GM21619 (cell line): ENCODE results near the gene PACSIN2.
"Not testable (repeated sequence)": the region's sequence is repeated elsewhere in the genome, so short reads cannot be mapped to it uniquely, and the experiment has no call there.

ENCODE experiments used
- ATAC-seq: cut with Tn5 transposase; IDR thresholded peaks from one replicate; pipeline ENCODE4 v1.9.1; 2021; ENCODE audit not compliant: unreplicated experiment

Gene PACSIN2

GRCh38 chr22:42967005-42967404 is 47.9 kb downstream of the PACSIN2 start:
- ATAC-seq, result no peak

DNA sequence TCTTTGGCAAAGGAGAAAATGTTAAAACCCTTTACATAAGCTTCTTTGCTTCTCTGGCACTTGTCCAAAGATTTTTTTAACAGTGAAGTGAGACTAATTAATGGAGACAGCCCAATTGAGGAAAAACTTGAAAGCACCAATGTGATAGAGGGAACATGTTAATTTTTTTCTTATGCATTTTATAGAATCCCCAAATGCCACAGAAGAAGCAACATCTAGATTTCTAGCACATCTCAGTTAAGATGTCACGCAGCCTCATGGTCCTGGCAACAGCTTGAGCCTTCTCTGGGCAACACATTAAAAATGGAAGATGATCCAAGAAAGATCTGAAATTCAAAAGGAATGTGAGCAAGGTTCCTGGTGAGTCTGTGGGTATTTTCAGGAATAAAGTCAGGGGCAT is 48.5 kb downstream of the PACSIN2 start:
- no peak for ATAC-seq

GRCh38 chr22:42964994-42965699 is 49.8 kb downstream of the PACSIN2 start:
- no peak for ATAC-seq

- no peak for ATAC-seq
Observed at GRCh38 chr22:42963231-42963595, 51.7 kb downstream of the PACSIN2 start.

GRCh38 chr22:42962295-42963230 is 52.4 kb downstream of the PACSIN2 start:
- no peak for ATAC-seq

- ATAC-seq, result no peak
Observed at GRCh38 chr22:42961810-42962209, 53.1 kb downstream of the PACSIN2 start.

GRCh38 chr22:42961400-42961690 is 53.6 kb downstream of the PACSIN2 start:
- not testable (repeated sequence) for ATAC-seq

DNA sequence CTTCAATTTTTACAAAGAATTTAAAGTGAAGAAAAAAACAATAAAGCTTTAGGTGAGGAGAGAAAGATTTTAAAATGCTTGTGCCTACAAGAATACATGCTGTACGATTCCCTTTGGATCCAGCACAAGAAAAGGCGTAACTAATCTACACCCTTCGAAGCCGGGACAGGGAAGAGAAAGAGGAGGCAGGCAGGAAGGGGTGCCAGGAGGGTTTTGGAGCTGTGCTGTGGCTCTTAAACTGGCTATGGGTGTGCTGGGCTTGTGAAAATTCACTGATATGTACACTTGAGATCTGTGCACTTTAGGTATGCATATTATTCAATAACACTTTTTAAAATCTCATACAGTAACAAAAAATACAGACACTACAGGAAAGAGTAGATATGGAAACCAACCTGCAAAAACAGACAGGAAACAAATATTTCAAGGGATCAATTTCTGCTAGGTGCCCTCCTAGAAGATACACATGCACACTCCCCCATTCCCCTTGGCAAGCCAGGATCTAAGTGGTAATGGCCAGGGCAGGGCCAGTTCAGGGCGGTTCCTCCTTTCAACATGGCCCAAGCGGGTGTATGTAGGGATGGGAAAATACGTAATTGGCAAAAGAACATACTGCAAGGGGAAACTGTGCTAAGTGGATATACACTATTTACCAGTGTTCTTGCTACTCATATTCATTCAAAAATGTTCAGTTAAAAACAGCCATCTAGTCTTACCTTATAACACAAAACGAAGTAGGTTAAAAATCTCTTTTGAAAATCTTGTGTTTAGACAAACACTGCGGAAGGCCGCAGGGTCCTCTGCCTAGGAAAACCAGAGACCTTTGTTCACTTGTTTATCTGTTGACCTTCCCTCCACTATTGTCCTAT is 54.2 kb downstream of the PACSIN2 start:
- no peak for ATAC-seq

DNA sequence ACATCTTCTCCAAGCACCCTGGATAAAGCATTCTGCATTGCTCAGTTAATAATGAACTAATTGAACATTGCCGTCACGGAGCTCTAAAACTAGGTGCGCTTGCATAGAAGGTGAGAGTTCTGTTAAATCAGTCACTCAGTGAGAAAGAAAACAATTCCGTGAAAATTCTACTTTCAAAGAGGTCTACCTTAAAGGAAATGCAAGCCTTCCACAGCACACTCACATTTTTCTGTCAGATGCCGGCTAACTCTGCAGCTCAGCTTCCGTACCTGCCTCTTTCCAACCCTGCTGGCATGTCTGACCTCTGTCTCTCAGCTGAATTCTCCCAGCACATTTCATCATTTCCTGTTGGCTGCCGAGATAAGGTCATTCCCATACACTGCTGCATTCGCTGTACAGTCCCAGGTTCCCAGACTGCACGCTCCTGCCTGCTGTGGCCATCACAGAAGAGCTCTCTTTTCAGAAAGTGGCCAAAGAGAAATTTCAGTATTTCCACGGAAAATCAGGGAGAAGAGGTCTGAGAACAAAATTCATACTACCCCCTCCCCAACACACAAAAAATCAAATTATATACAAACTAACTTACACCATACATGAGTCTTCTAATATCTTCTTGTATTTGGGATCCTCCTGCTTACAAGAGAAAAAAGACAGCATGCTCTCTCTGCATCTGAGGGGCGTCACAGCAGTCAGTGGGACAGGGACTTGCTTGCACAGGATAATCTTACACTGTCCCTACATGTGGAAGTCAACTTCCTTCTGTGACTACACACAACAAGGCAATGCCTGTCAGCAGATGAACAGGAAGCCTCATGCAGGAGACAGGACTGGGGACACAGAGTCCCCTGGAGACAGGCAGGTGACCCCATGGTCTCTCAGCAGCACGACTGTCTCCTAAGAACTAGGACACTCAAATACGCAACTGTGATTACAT is 55.1 kb downstream of the PACSIN2 start:
- no peak for ATAC-seq

- no peak for ATAC-seq
Observed at GRCh38 chr22:42958937-42959336, 56.0 kb downstream of the PACSIN2 start.

DNA sequence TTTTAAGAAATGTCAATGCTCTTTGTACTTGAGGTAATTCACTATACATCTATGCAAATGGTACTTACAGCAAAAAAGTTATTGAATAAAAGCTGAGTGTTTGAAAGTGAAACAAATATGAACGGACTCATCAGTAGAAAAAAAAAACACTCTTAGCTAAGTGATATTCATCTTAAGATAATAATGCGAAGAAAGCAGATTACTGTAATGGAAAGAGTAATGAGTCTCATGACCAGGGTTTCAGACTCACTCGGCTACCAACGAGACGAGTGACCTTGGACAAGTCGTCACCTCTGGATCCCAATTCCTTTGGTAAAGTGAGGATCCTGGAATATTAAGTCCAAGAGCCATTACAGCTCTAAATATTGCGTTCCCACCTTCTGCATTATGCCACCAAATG is 57.0 kb downstream of the PACSIN2 start:
- no peak for ATAC-seq

- ATAC-seq, result no peak
Observed at GRCh38 chr22:42957544-42957943, 57.4 kb downstream of the PACSIN2 start.

DNA sequence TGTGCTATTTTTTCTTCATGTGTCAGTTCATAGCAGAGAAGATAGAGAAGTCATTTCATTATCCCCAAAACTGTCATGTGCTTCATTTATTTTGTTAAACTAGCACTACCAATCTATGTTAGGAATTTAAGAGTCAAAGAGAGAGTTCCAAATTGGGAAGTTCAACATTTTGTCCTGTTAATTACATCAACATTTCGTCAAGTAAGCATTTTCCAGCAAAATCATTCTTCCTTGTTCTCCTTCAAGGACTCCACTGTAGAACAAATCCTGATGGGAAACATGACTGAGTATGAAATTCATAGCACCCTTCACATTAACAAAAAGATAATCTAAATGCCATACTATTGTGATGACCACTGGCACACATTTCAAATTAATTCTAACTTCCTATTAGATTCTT is 59.1 kb downstream of the PACSIN2 start:
- ATAC-seq, result no peak

- no peak for ATAC-seq
Observed at GRCh38 chr22:42955087-42955635, 59.8 kb downstream of the PACSIN2 start.

DNA sequence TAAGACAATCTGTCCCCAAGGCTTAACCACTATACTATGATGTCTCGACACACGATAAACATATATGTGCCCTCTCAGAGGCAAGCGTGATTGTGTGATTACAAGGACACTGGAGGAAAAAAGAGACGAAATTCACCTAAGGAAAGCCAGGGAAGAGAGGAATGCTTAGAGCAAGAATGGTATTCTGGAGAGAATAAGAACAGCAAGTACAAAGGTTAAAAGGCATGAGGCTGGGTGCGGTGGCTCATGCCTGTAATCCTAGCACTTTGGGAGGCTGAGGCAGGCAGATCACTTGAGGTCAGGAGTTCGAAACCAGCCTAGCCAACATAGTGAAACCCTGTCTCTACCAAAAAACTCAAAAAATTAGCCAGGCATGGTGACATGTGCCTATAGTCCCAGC is 61.2 kb downstream of the PACSIN2 start:
- not testable (repeated sequence) for ATAC-seq

DNA sequence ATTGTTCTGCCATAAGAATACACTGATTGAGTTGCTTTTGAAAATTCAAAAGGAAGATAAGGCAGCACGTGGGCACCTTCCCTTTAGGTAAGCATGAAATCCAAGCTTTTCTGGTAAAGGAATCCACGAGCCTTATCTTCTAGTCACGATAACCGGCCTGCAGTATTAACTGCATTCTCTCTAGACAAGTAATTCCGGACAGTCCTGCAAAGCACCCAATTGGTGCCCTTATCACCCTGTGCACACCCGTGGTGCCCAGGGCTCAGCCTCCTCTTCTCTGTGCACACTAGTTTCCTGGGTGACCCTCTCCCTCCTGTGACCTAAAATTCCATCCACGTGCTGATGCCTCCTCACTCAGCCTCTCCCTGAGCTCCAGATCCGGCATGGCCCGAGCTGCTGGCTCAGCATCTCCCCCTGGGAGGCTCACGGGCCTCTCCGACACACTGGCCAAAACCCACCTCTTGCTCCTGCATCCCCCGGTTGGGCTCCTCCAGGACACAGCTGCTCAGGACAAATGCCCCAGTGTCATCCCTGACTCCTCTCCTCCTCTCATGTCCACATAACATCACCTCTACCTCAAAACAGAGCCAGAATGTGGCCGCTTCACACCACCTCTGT is 63.7 kb downstream of the PACSIN2 start:
- ATAC-seq, result no peak

DNA sequence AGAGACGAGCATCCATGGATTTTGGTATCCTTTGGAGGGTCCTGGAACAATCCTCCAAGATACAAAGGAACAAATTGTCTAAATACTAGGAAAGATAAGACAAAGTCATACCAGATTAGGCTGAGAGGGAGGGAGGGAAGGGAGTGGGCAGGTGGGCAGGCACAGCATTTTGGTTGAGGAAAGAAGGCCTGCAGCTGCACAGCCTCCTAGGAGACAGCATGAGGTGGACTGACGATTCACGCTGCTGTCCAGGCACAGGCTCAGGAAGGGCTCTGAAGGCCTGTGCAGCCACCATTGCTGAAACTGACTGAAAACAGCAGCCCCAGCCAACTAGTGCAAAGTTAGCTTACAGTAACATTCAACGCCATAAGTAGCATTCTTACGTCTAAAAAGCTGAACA is 64.7 kb downstream of the PACSIN2 start:
- ATAC-seq, result no peak

GRCh38 chr22:42949159-42949558 is 65.8 kb downstream of the PACSIN2 start:
- no peak for ATAC-seq

GRCh38 chr22:42948294-42948693 is 66.7 kb downstream of the PACSIN2 start:
- no peak for ATAC-seq
